ENCODE data around the gene CEMP1.

CEMP1 gene

DNA sequence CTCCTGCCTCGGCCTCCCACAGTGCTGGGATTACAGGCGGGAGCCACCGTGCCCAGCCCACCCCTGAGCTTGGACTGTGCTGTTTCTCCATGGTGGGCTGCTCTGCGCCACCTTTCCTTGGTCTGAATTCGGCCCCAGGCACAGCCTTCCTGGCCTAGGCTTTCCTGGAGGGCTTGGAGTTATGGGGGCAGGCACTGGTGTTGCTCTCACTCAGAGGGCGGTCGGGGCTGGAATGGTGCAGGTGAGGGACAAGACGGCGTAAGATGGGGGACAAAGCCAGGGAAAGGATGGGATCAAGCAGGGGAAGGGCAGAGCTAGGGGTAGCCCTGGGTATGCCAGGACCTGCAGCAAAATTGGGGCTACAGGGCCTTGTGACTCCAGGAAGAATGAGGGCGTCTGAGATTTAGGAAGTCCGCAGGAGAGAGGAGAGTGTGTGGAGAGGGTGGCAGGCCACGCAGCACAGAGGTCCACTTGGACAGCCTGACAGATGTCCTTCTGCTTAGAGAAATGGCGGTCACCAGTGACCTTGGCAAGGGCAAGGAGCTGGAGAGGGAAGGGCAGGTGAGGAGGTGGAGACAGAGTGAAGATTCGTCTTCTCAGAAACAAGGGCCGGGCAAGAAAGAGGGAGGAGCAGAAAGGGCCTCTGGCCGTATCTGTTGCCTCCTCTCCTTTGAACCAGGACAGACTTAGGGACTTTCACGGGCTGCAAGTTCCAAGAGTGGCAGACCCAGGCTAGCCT, 19.0 kb downstream of the CEMP1 start:
- Histone ChIP-seq H3K9me3 (ENCODE audit: control insufficient read depth, insufficient read depth, low read length) (no peaks in the 10 kb centered on the region), H3F3A (ENCODE audit: control insufficient read depth, insufficient read depth) (peaks cover 11% of the 10 kb centered on the region; the same call in 1 of the 2 replicates), H3K9me2 (replicated peaks; ENCODE audit: control insufficient read depth, low read length) (no peaks in the 10 kb centered on the region), H3K4me2 (ENCODE audit: low read length) (peak overlapping the region; percentile 78), H3K4me3 (ENCODE audit: low read length) (no peak overlapping the region), H3K4me1 (ENCODE audit: control insufficient read depth, low read length) (peaks cover 73% of the 10 kb centered on the region), H3K27me3 (ENCODE audit: control insufficient read depth, low read length) (no peaks in the 10 kb centered on the region), H3K27ac (ENCODE audit: low read depth, low read length) (peak overlapping the region; percentile 66; the same call in 1 of the 2 replicates), H3K79me2 (ENCODE audit: control insufficient read depth, low read length) (peaks cover 34% of the 10 kb centered on the region), H3K36me3 (ENCODE audit: control insufficient read depth, low read length) (peaks cover 13% of the 10 kb centered on the region), H4K20me1 (ENCODE audit: control insufficient read depth, insufficient read depth, low read depth, low read length) (peaks cover 10% of the 10 kb centered on the region; the same call in 1 of the 2 replicates)
- TF ChIP-seq, protein P1, sequence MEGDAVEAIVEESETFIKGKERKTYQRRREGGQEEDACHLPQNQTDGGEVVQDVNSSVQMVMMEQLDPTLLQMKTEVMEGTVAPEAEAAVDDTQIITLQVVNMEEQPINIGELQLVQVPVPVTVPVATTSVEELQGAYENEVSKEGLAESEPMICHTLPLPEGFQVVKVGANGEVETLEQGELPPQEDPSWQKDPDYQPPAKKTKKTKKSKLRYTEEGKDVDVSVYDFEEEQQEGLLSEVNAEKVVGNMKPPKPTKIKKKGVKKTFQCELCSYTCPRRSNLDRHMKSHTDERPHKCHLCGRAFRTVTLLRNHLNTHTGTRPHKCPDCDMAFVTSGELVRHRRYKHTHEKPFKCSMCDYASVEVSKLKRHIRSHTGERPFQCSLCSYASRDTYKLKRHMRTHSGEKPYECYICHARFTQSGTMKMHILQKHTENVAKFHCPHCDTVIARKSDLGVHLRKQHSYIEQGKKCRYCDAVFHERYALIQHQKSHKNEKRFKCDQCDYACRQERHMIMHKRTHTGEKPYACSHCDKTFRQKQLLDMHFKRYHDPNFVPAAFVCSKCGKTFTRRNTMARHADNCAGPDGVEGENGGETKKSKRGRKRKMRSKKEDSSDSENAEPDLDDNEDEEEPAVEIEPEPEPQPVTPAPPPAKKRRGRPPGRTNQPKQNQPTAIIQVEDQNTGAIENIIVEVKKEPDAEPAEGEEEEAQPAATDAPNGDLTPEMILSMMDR (IDR thresholded peaks at IDR 0.05; ENCODE audit: low read depth, low read length, poor library complexity, severe bottlenecking): no peak
- no peak for TF ChIP-seq EZH2phosphoT487 (IDR thresholded peaks at IDR 0.05; ENCODE audit: borderline replicate concordance, low read length)

DNA sequence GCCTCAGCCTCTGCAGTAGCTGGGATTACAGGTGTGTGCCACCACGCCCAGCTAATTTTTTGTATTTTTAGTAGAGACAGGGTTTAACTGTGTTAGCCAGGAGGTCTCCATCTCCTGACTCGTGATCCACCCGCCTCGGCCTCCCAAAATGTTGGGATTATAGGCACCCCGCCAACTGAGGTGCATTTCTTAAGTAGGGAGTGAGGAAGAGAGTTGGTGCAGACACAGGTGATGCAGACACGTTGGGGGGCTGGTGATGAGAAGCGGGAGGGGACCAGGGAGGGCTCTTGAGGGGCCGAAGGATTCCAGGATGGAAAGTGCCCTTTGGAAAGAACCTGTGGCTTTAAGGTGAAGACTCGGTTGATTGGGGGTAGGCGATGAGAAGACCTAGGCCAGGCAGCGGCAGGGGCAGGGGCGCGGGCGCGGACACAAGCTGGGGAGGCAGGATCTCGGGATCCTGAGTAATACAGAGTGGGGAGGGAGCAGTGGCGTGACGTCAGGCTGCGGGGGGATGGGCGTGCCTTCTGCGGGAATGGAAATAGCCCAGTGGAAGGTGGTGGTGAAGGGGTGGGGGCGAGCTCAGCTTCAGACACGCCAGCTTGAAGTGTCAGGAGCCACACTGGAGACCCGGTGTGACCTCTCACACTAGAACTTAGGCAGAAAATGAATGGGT, 19.9 kb downstream of the CEMP1 start:
- Histone ChIP-seq H3K27me3 (ENCODE audit: control insufficient read depth, low read length) (no peaks in the 10 kb centered on the region), H3K4me2 (ENCODE audit: low read length) (no peak overlapping the region), H3K36me3 (ENCODE audit: control insufficient read depth, low read length) (peaks cover 9% of the 10 kb centered on the region), H3K9me3 (ENCODE audit: control insufficient read depth, insufficient read depth, low read length) (no peaks in the 10 kb centered on the region), H3F3A (ENCODE audit: control insufficient read depth, insufficient read depth) (peaks cover 11% of the 10 kb centered on the region; the same call in 1 of the 2 replicates), H3K4me3 (ENCODE audit: low read length) (no peak overlapping the region), H3K27ac (ENCODE audit: low read depth, low read length) (no peak overlapping the region), H4K20me1 (ENCODE audit: control insufficient read depth, insufficient read depth, low read depth, low read length) (peaks cover 10% of the 10 kb centered on the region; the same call in 1 of the 2 replicates), H3K4me1 (ENCODE audit: control insufficient read depth, low read length) (peaks cover 74% of the 10 kb centered on the region), H3K9me2 (replicated peaks; ENCODE audit: control insufficient read depth, low read length) (no peaks in the 10 kb centered on the region), H3K79me2 (ENCODE audit: control insufficient read depth, low read length) (peaks cover 25% of the 10 kb centered on the region)
- TF ChIP-seq EZH2phosphoT487 (IDR thresholded peaks at IDR 0.05; ENCODE audit: borderline replicate concordance, low read length): no peak
- TF ChIP-seq, protein P1 (IDR thresholded peaks at IDR 0.05; ENCODE audit: low read depth, low read length, poor library complexity, severe bottlenecking): no peak

DNA sequence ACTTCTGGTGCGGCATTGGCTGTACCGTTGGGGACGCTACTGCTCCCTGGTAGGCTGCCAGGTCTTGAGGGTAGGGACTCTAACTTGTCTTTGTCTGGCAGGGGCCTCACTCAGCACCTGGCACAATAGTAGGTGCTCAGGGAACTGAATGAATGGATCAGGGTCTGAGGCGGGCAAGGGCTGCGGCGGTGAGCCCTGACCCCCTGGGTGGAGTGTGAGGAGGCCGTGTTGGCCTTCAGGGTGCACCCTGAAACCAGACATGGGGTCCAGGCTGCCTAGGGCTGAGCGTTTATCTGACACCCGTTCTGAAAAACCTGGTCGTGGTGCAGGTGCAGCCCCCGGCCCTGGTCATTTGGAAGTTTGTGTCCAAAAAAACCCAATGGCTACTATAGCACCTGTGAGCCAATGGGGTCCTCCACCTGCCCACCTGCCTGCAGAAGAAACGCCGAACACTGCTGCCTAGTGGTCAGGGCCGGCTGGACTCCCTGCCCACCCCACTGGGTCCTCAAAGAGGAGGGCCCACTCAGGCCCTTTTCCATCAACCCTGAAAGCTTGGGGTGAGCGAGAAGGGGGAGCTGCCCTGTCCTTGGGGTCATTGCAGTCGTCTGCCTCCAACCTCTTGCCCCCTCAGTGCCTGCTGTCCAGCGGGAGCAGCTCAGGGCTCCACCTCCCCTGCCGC, 22.3 kb downstream of the CEMP1 start:
- Histone ChIP-seq H3F3A (ENCODE audit: control insufficient read depth, insufficient read depth) (peaks cover 14% of the 10 kb centered on the region), H3K9me2 (replicated peaks; ENCODE audit: control insufficient read depth, low read length) (no peaks in the 10 kb centered on the region), H4K20me1 (ENCODE audit: control insufficient read depth, insufficient read depth, low read depth, low read length) (no peaks in the 10 kb centered on the region), H3K9me3 (ENCODE audit: control insufficient read depth, insufficient read depth, low read length) (no peaks in the 10 kb centered on the region), H3K27ac (ENCODE audit: low read depth, low read length) (no peak overlapping the region), H3K27me3 (ENCODE audit: control insufficient read depth, low read length) (no peaks in the 10 kb centered on the region), H3K36me3 (ENCODE audit: control insufficient read depth, low read length) (peaks cover under 1% of the 10 kb centered on the region), H3K79me2 (ENCODE audit: control insufficient read depth, low read length) (peaks cover 1% of the 10 kb centered on the region), H3K4me3 (ENCODE audit: low read length) (no peak overlapping the region), H3K4me1 (ENCODE audit: control insufficient read depth, low read length) (peaks cover 78% of the 10 kb centered on the region), H3K4me2 (ENCODE audit: low read length) (no peak overlapping the region)
- TF ChIP-seq EZH2phosphoT487 (IDR thresholded peaks at IDR 0.05; ENCODE audit: borderline replicate concordance, low read length): no peak
- TF ChIP-seq, protein P1 (IDR thresholded peaks at IDR 0.05; ENCODE audit: low read depth, low read length, poor library complexity, severe bottlenecking): no peak
